Islet of Langerhans (tissue), 1 donor: ENCODE measurements around the gene NFYA.

ENCODE experiments used
- FAIRE-seq: peaks from one replicate; lab custom pipeline; 2011; peaks lifted over from hg19 to GRCh38; lab: Jason Lieb, UNC

NFYA gene

GRCh38 chr6:41120058-41120457, 47.3 kb downstream of the NFYA start:
- FAIRE-seq: no peak

DNA sequence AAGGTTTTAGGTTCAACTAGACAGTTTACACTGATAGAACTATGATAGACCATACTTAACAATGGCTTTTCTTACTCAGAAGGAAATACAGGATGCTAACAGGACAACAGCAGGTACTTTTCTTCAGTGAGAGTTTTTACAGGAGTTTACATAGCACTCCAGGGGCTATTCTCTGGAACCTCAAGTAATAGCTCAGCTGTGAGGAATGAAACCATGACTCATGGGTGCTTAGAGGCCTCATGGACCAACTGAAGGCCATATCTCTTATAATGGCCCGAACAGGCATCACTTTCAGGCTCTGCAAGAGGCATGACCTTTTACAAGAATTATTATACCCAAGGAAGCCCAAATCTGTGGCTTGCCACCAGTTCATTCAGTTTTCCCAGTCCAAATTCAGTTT, 49.6 kb downstream of the NFYA start:
- FAIRE-seq: no peak

- no peak for FAIRE-seq
Observed at GRCh38 chr6:41122918-41123317, 50.1 kb downstream of the NFYA start.

DNA sequence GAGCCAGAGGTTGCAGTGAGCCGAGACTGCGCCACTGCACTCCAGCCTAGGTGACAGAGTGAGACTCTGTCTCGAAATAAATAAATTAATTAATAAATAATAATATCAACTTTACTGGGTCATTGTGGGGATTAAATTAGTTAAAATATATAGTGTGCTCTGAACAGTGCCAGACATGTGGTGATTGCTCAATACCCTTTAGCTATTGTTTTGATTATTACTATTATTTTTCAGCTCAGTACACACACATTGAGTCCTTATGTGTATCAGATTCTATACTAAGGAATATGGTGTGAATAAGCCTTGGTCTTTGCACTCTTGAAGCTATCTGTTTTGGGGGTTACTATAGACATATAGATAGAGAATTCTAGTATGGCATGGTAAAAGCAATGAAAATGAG, 52.5 kb downstream of the NFYA start:
- no peak for FAIRE-seq

- no peak for FAIRE-seq
Observed at GRCh38 chr6:41132254-41132653, 59.5 kb downstream of the NFYA start.

DNA sequence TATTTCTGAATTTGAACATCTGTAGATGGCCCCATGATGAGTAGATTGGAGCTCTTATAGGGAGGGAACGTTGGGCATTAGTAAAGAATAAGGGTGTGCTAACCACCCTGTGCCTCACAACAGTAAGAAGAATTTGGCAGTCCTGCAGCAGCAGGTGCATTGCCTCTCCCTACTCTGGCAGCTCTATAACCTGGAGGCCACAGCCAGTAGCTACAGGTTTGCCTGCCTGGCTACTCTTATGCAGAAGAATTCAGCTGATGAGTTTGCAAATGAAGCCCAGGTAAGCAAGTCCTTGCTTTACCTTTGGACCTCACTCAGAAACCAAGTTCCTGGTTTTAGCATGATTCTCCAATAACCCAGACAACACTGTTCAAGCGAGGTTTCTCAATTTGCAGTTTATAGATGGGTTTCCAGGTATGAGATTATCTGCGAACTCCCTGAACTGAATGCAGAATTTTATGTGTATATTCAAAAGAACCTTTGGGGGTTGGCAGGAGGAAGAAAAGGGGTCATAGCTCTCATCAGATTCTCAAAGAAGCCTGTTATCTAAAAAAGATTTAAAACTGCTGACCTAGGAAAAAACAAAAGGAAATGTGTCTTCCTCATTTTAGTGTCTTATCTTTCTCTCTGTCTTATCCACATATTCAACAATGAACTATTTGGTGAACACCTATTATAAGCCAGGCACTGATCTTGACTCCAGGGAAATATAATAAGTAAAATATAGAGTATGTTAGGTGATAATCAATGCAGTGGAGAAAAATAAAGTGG, 62.5 kb downstream of the NFYA start:
- FAIRE-seq: no peak

DNA sequence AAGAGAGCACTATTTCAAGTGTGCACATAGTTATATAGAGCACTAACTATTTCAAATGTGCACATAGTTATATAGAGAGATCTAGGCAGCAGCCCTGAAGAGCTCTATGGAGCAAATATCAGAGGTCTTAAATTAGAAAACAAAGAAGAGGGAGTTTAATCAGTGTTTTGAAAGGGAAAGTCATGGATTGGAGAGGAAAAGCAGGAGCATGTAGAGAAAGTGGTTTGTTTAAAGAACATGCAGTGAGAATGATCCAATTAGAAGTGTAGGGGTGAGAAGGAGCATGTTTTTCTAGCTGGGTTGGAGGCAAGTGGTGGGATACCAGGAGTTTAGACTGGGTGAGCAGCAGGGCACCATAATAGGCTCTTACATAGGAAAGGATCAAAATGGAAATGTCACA, 64.1 kb downstream of the NFYA start:
- no peak for FAIRE-seq

DNA sequence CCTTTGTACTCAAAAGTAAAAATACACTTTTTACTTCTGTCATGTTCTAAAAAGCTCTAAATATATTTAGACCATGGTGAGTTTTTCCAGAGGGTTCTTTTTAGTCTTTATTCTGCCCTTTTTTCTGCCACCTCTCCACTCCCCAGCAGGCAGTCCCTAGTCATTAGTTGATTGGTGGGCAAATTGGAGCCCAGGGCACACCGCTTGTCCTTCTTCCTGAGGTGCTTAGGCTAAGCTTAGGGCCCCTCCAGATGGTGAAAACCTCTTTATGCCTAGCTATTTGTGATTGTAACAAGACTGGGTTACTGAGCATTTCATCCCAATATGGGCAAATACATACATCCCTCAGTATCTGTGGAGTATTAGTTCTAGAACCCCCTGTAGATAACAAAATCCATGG, 75.1 kb downstream of the NFYA start:
- FAIRE-seq: no peak
